HG02970 (cell line): ENCODE measurements around the gene RNU7-1.
"Not testable (repeated sequence)": the region's sequence is repeated elsewhere in the genome, so short reads cannot be mapped to it uniquely, and the experiment has no call there.

ENCODE experiments used
- ATAC-seq: cut with Tn5 transposase; IDR thresholded peaks from one replicate; pipeline ENCODE4 v1.9.1; 2021; ENCODE audit warnings: mild to moderate bottlenecking, moderate library complexity, moderate number of reproducible peaks; ENCODE audit not compliant: unreplicated experiment, low FRiP score

The RNU7-1 gene

GRCh38 chr12:6943722-6944380 lies at the start of gene RNU7-1, which contains the start of gene C12orf57:
Gene RNU7-1, plus strand, starts transcription at chr12:6943816.
Gene C12orf57, plus strand, starts transcription at chr12:6944022. Its CDS starts 100 bp downstream, at chr12:6944122.
- peak; percentile 37 for ATAC-seq

GRCh38 chr12:6894321-6894720 lies 49.3 kb upstream of the RNU7-1 start:
- no peak for ATAC-seq

GRCh38 chr12:6896846-6897435 lies 46.7 kb upstream of the RNU7-1 start:
- no peak for ATAC-seq

GRCh38 chr12:6899427-6899826 lies 44.2 kb upstream of the RNU7-1 start:
- no peak for ATAC-seq

GRCh38 chr12:6899837-6900519 lies 43.6 kb upstream of the RNU7-1 start:
- no peak for ATAC-seq

GRCh38 chr12:6902448-6902847 lies 41.2 kb upstream of the RNU7-1 start:
- no peak for ATAC-seq

- no peak for ATAC-seq
Observed at GRCh38 chr12:6903722-6904121, 39.9 kb upstream of the RNU7-1 start.

- ATAC-seq: peak; percentile 93
Observed at GRCh38 chr12:6904280-6905276, 39.0 kb upstream of the RNU7-1 start, which contains the start of gene LRRC23. Gene LRRC23, plus strand, starts transcription at chr12:6904822. Its CDS starts 812 bp downstream, at chr12:6905634.

- ATAC-seq: no peak
Observed at GRCh38 chr12:6905414-6906040, 38.1 kb upstream of the RNU7-1 start.

GRCh38 chr12:6908141-6908540 lies 35.5 kb upstream of the RNU7-1 start:
- not testable (repeated sequence) for ATAC-seq

- no peak for ATAC-seq
Observed at GRCh38 chr12:6909421-6910145, 34.0 kb upstream of the RNU7-1 start.

- no peak for ATAC-seq
Observed at GRCh38 chr12:6912164-6912935, 31.3 kb upstream of the RNU7-1 start.

GRCh38 chr12:6914246-6914946 lies 29.2 kb upstream of the RNU7-1 start, which contains the start of gene ENO2:
Gene ENO2, plus strand, starts transcription at chr12:6914580. Its CDS starts 1,253 bp downstream, at chr12:6915833.
- no peak for ATAC-seq

- ATAC-seq: no peak
Observed at GRCh38 chr12:6914947-6915788, 28.4 kb upstream of the RNU7-1 start.

GRCh38 chr12:6915789-6916285 lies 27.8 kb upstream of the RNU7-1 start:
- ATAC-seq: no peak

GRCh38 chr12:6916426-6917200 lies 27.0 kb upstream of the RNU7-1 start:
- no peak for ATAC-seq
